CD4-positive, alpha-beta memory T cell (primary cell): Measurements from ENCODE around the gene RAPGEF3. TPM values are rescaled to one million over a fixed set of nuclear protein-coding genes. Genes with fewer than 3 reads are reported as not detected.

Experiments used
- CTCF ChIA-PET: fragments of 350-600 bp; sonication (Branson Sonifier 250); formaldehyde crosslinking; loops from one replicate; lab custom pipeline; 2021; ENCODE audit warnings: inconsistent platforms; ENCODE audit not compliant: partially characterized antibody; lab: Charles Lee
- POLR2A ChIA-PET: fragments of 350-600 bp; sonication (Branson Sonifier 250); formaldehyde crosslinking; loops from one replicate; lab custom pipeline; 2021; ENCODE audit not compliant: partially characterized antibody; lab: Charles Lee
- DNase-seq, 5 donors: peaks; one replicate each; pipeline versions ENCODE4 v3.0.0 to v3.0.0-alpha.2; 2020 to 2022; ENCODE audit warnings: mixed read lengths in 1 of 5
- H3K27ac ChIP-seq: one replicate; pipeline ENCODE4 v1.7.0; 2013; ENCODE audit warnings: low read depth, low read length
- H3K27me3 ChIP-seq: 2 replicates; pipeline ENCODE4 v1.7.0; 2013; ENCODE audit warnings: mild to moderate bottlenecking, low read length, moderate library complexity; ENCODE audit not compliant: insufficient read depth
- H3K36me3 ChIP-seq: 2 replicates; pipeline ENCODE4 v1.7.0; 2013; ENCODE audit warnings: mild to moderate bottlenecking, low read length, moderate library complexity; ENCODE audit not compliant: insufficient read depth
- H3K4me1 ChIP-seq: 2 replicates; pipeline ENCODE4 v1.7.0; 2013; ENCODE audit warnings: mild to moderate bottlenecking, low read length, moderate library complexity; ENCODE audit not compliant: insufficient read depth
- H3K4me3 ChIP-seq, 2 donors: one replicate each; pipeline ENCODE4 v1.7.0; 2013; ENCODE audit warnings: low read length in 2 of 2, mild to moderate bottlenecking in 1 of 2
- H3K9me3 ChIP-seq, 2 donors: one replicate each; pipeline ENCODE4 v1.7.0; 2013; ENCODE audit warnings: low read length in 2 of 2, control low read depth in 1 of 2; ENCODE audit not compliant: control insufficient read depth in 1 of 2
- H3K27ac Mint-ChIP-seq, 7 donors: one replicate each; pipeline ENCODE4 v1.8.0; 2020 to 2021; ENCODE audit warnings: mixed read lengths in 7 of 7, mild to moderate bottlenecking in 6 of 7, inconsistent platforms in 3 of 7, moderate library complexity in 3 of 7
- H3K27me3 Mint-ChIP-seq, 2 donors: one replicate each; pipeline ENCODE4 v1.8.0; 2020 to 2021; ENCODE audit warnings: mixed read lengths in 2 of 2
- H3K36me3 Mint-ChIP-seq, 2 donors: one replicate each; pipeline ENCODE4 v1.8.0; 2020 to 2021; ENCODE audit warnings: mixed read lengths in 2 of 2, inconsistent platforms in 1 of 2, mild to moderate bottlenecking in 1 of 2
- H3K4me1 Mint-ChIP-seq, 4 donors: one replicate each; pipeline ENCODE4 v1.8.0; 2020 to 2021; ENCODE audit warnings: mixed read lengths in 4 of 4, mild to moderate bottlenecking in 1 of 4
- H3K4me3 Mint-ChIP-seq, 8 donors: one replicate each; pipeline ENCODE4 v1.8.0; 2020 to 2021; ENCODE audit warnings: mixed read lengths in 8 of 8, mild to moderate bottlenecking in 7 of 8, moderate library complexity in 6 of 8, inconsistent platforms in 3 of 8
- H3K9me3 Mint-ChIP-seq, 8 donors: one replicate each; pipeline ENCODE4 v1.8.0; 2020 to 2021; ENCODE audit warnings: mixed read lengths in 8 of 8, mild to moderate bottlenecking in 5 of 8, inconsistent platforms in 3 of 8, moderate library complexity in 1 of 8
- intact Hi-C: fragments of 100-400 bp; cut with micrococcal nuclease; formaldehyde crosslinking; loops from one replicate; pipeline ENCODE4 v1.15.1; 2023
- polyA plus RNA-seq, 2 donors: library from polyadenylated mRNA; unstranded; fragments of 300-500 nt; fragmentation: Illumina TruSeq; gene quantifications; one replicate each; pipeline ENCODE4 v1.2.3, GENCODE V29; 2021
- total RNA-seq, 2 experiments: library from RNA; stranded (reverse); gene quantifications; one replicate each; pipeline ENCODE4 v1.2.3, GENCODE V29; 2021

The RAPGEF3 gene
- total and polyA plus RNA-seq, 4 experiments from 2014 or later: 0.14 to 0.39 (median 0.15) TPM; not detected in 1

GRCh38 chr12:47740606-47741339, 17.9 kb downstream of the RAPGEF3 start:
- H3K27ac Mint-ChIP-seq: peak overlapping the region in 6 of 7 donors; percentile 54 to 91 (median 78)

DNA sequence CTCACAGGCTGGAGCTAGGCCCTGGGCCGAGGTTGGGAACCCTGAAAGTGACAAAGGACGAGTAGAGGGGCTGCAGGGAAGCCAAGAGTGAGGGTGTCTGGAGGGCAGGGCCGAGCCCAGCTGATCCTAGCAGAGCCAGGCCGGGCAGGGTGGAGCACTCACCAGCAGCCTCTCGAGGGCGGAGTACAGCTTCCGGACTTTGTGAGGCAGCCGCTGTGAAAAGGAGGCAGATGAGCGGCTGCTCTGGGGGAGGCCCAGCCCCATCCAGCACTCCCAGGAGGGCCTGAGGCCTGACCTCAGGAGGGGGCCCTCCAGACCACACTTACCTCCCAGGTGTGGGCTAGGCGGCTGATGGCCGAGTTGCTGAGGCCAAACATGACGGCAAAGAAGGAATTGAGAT, 18.7 kb downstream of the RAPGEF3 start:
- peaks cover 19 to 56% (median 40%) of the 10 kb centered on the region in 4 donors for H3K4me1 Mint-ChIP-seq
- H3K27me3 ChIP-seq: no peaks in the 10 kb centered on the region
- H3K27me3 Mint-ChIP-seq: peaks cover 0 to 1% of the 10 kb centered on the region in 2 donors
- H3K4me1 ChIP-seq: peaks cover 29% of the 10 kb centered on the region
- H3K9me3 ChIP-seq: no peaks in the 10 kb centered on the region
- no peaks in the 10 kb centered on the region for H3K36me3 Mint-ChIP-seq
- H3K36me3 ChIP-seq: no peaks in the 10 kb centered on the region
- H3K9me3 Mint-ChIP-seq: no peaks in the 10 kb centered on the region
- H3K4me3 ChIP-seq: no peak overlapping the region
- ChIA-PET CTCF (interaction anchor here (0.8 to 13.8 kb wide), 8 partner anchors 10 to 707 kb away, joined by 3 to 671 read pairs (median 93); partner anchors contain the start of genes HDAC7, RAPGEF3 and SLC48A1), POLR2A (interaction anchor here (0.6 to 4.7 kb wide), 6 partner anchors 19 to 99 kb away, joined by 3 to 29 read pairs (median 12); partner anchors contain the start of gene RAPGEF3)
- peak overlapping the region in 4 of 8 donors; percentile 18 to 60 (median 52) for H3K4me3 Mint-ChIP-seq
- no peak overlapping the region for H3K27ac ChIP-seq
- H3K27ac Mint-ChIP-seq: peak overlapping the region in 1 of 7 donors; percentile 18
- no peak for DNase-seq
- intact Hi-C loops: no loop called here

More at GRCh38 chr12:47740606-47741339, 17.9 kb downstream of the RAPGEF3 start:
- ChIA-PET POLR2A (interaction anchor here (0.6 to 4.7 kb wide), 14 partner anchors 15 to 143 kb away, joined by 3 to 29 read pairs (median 4); partner anchors contain the start of gene RPAP3), CTCF (interaction anchor here (0.8 to 13.8 kb wide), 23 partner anchors 9 to 708 kb away, joined by 3 to 671 read pairs (median 17); partner anchors contain the start of genes AMIGO2, ENDOU, HDAC7 and PCED1B)
- DNase-seq: no peak
- H3K36me3 Mint-ChIP-seq: no peaks in the 10 kb centered on the region
- no peaks in the 10 kb centered on the region for H3K27me3 ChIP-seq
- intact Hi-C loops: no loop called here
- H3K4me3 Mint-ChIP-seq: peak overlapping the region in 6 of 8 donors; percentile 9 to 67 (median 60)
- peaks cover 19 to 56% (median 41%) of the 10 kb centered on the region in 4 donors for H3K4me1 Mint-ChIP-seq
- peaks cover 0 to 2% of the 10 kb centered on the region in 2 donors for H3K27me3 Mint-ChIP-seq
- H3K4me1 ChIP-seq: peaks cover 29% of the 10 kb centered on the region
- no peaks in the 10 kb centered on the region for H3K9me3 ChIP-seq
- H3K36me3 ChIP-seq: no peaks in the 10 kb centered on the region
- H3K9me3 Mint-ChIP-seq: no peaks in the 10 kb centered on the region
- H3K4me3 ChIP-seq: no peak overlapping the region
- no peak overlapping the region for H3K27ac ChIP-seq

- Mint-ChIP-seq H3K27me3 (no peaks in the 10 kb centered on the region), H3K27ac (peak overlapping the region in 4 of 7 donors; percentile 18 to 46 (median 36)), H3K36me3 (no peaks in the 10 kb centered on the region), H3K4me3 (peak overlapping the region in 1 of 8 donors; percentile 46), H3K9me3 (no peaks in the 10 kb centered on the region), H3K4me1 (peaks cover 19 to 56% (median 37%) of the 10 kb centered on the region in 4 donors)
- no peaks in the 10 kb centered on the region for H3K36me3 ChIP-seq
- H3K27ac ChIP-seq: no peak overlapping the region
- peaks cover 29% of the 10 kb centered on the region for H3K4me1 ChIP-seq
- H3K27me3 ChIP-seq: no peaks in the 10 kb centered on the region
- intact Hi-C loops: no loop called here
- POLR2A ChIA-PET: interaction anchor here (0.7 kb wide), 1 partner anchor 19 kb away, joined by 3 read pairs; the partner anchor contains the start of gene RAPGEF3
- no peak for DNase-seq
- H3K9me3 ChIP-seq: no peaks in the 10 kb centered on the region
- no peak overlapping the region for H3K4me3 ChIP-seq
- CTCF ChIA-PET: interaction anchor here (0.7 to 13.8 kb wide), 4 partner anchors 23 to 390 kb away, joined by 3 to 671 read pairs (median 329); partner anchors contain the start of gene SLC48A1
Measured at GRCh38 chr12:47739297-47739696, 19.4 kb downstream of the RAPGEF3 start.

GRCh38 chr12:47737936-47738594, 20.6 kb downstream of the RAPGEF3 start:
- POLR2A ChIA-PET: no interaction called here

GRCh38 chr12:47736877-47737676, 21.6 kb downstream of the RAPGEF3 start:
- Histone ChIP-seq H3K27me3 (no peaks in the 10 kb centered on the region), H3K36me3 (no peaks in the 10 kb centered on the region), H3K4me3 (no peak overlapping the region), H3K27ac (no peak overlapping the region), H3K4me1 (peaks cover 22% of the 10 kb centered on the region), H3K9me3 (no peaks in the 10 kb centered on the region)
- Mint-ChIP-seq H3K4me1 (peaks cover 9 to 36% (median 24%) of the 10 kb centered on the region in 4 donors), H3K9me3 (no peaks in the 10 kb centered on the region), H3K27ac (no peak overlapping the region), H3K4me3 (no peak overlapping the region), H3K36me3 (no peaks in the 10 kb centered on the region), H3K27me3 (no peaks in the 10 kb centered on the region)
- POLR2A ChIA-PET: interaction anchor here (1.2 kb wide), 1 partner anchor 13 kb away, joined by 3 read pairs; no protein-coding TSS in a partner anchor
- CTCF ChIA-PET: interaction anchor here (1.4 to 13.8 kb wide), 7 partner anchors 12 to 98 kb away, joined by 3 to 671 read pairs (median 6); partner anchors contain the start of genes ENDOU and SLC48A1
- no peak for DNase-seq
- intact Hi-C loops: no loop called here

More at GRCh38 chr12:47737936-47738594, 20.6 kb downstream of the RAPGEF3 start:
- no peak for DNase-seq
- Histone ChIP-seq H3K36me3 (no peaks in the 10 kb centered on the region), H3K27me3 (no peaks in the 10 kb centered on the region), H3K9me3 (no peaks in the 10 kb centered on the region), H3K4me1 (peaks cover 29% of the 10 kb centered on the region), H3K27ac (no peak overlapping the region), H3K4me3 (no peak overlapping the region)
- Mint-ChIP-seq H3K4me1 (peaks cover 12 to 46% (median 31%) of the 10 kb centered on the region in 4 donors), H3K36me3 (no peaks in the 10 kb centered on the region), H3K27ac (no peak overlapping the region), H3K9me3 (no peaks in the 10 kb centered on the region), H3K4me3 (no peak overlapping the region), H3K27me3 (no peaks in the 10 kb centered on the region)
- CTCF ChIA-PET: interaction anchor here (1.4 to 13.8 kb wide), 4 partner anchors 13 to 97 kb away, joined by 3 to 671 read pairs (median 272); partner anchors contain the start of genes ENDOU and SLC48A1
- intact Hi-C loops: no loop called here

DNA sequence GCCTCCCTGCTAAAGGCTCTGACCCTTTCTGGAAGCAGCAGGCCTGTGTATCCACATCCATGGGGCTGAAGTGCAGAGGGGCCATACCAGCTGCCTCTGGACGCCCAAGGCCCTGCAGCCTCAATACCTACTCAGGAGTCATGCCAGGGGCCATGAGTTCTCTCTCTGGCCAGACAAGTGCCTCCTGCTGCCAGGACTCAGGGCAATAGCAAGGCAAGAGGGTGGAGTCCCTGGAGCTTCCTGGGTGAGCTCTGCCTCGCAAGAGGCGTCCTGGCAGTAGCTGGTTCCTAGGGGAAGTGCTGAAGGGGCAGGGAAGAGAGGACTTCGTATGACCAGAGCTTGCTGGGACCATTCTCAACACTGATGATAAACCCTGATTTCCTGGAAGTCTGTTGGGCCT, 22.5 kb downstream of the RAPGEF3 start:
- H3K27ac ChIP-seq: no peak overlapping the region
- H3K4me3 ChIP-seq: no peak overlapping the region
- no peak for DNase-seq
- CTCF ChIA-PET: interaction anchor here (1.5 to 13.8 kb wide), 6 partner anchors 18 to 99 kb away, joined by 3 to 671 read pairs (median 9); partner anchors contain the start of gene SLC48A1
- H3K4me3 Mint-ChIP-seq: no peak overlapping the region
- POLR2A ChIA-PET: interaction anchor here (1.2 kb wide), 1 partner anchor 12 kb away, joined by 3 read pairs; no protein-coding TSS in a partner anchor
- H3K36me3 Mint-ChIP-seq: no peaks in the 10 kb centered on the region
- peak overlapping the region in 1 of 7 donors; percentile 68 for H3K27ac Mint-ChIP-seq
- no peaks in the 10 kb centered on the region for H3K27me3 Mint-ChIP-seq
- H3K27me3 ChIP-seq: no peaks in the 10 kb centered on the region
- intact Hi-C loops: no loop called here
- H3K4me1 Mint-ChIP-seq: peaks cover 3 to 27% (median 16%) of the 10 kb centered on the region in 4 donors
- H3K36me3 ChIP-seq: no peaks in the 10 kb centered on the region
- H3K9me3 ChIP-seq: no peaks in the 10 kb centered on the region
- H3K4me1 ChIP-seq: peaks cover 14% of the 10 kb centered on the region
- H3K9me3 Mint-ChIP-seq: no peaks in the 10 kb centered on the region
